Measurements from ENCODE around the gene TBC1D21. TPM values are rescaled to one million over a fixed set of nuclear protein-coding genes. Genes with fewer than 3 reads are reported as not detected.

Gene TBC1D21
- total and polyA plus RNA-seq, 10 of the 15 experiments (the other 5 are each of a cell fraction or from before 2014, with no cell fraction given) = not detected

DNA sequence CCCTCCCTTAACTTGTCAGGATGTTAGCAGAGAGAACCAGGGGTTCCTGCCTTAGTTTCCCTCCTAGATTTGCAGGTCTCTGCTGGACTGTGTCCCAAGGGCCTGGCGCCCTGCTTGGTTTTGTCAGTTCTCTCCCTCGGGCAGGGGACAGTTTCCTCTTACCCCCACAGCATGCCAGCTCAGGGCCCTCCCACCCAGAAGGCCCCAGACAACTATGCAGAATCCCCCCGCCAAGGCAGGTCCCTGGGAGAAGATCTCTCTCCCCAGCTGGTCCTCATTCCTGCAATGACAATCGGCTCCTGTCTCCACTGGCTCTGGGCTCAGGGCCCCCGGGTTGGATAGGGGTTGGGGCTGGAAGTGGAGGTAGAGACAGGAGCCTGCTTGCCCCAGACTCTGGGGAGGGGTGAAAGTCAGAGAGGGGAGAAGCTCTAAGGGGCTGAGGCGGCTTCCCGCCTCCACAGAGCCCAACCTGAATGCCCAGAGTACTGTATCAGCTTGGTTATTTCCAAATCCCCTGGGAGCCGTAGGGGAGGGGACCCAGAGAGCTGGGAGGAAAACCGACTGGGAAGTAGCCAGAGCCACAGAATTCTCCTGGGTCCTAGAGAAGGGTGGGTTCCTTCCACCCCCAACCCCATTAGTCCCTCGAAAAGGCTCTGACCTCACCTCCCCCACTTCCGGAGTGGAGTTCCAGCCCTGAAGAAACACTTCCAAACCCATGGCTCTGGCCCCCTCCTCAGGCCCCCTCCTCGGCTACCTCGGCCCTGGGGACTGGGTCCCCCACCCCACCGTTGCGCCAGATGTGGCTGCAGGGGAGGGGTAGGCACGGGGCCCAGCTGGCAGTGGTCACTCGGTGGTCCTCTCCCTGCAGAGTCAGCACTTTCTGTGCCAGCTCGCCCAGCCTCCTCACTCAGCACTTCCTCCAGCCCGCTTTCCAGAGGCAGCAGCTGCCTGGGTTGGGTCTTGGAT lies 49.1 kb downstream of the TBC1D21 start:
- ChIA-PET POLR2A (no interaction called here), SMC1A (ENCODE audit: uncharacterized antibody, unreplicated experiment) (no interaction called here), RAD21 (ENCODE audit: unreplicated experiment) (no interaction called here), CTCF (interaction anchor here (0.9 to 1.0 kb wide), 2 partner anchors 49 to 54 kb away, joined by 3 read pairs; no protein-coding TSS in a partner anchor)
- in situ Hi-C loops (cut with MboI) (no loop called here), intact Hi-C loops (cut with micrococcal nuclease; ENCODE audit: unreplicated experiment) (no loop called here)
- no peaks in the 10 kb centered on the region for H3K4me1 ChIP-seq (ENCODE audit: control insufficient read depth, insufficient read depth, low read length)
- no peak overlapping the region for H3K4me3 ChIP-seq
- no peaks in the 10 kb centered on the region for H3K36me3 ChIP-seq (ENCODE audit: control insufficient read depth in 2 of 2, insufficient read depth in 2 of 2, low read length in 1 of 2)
- no peaks in the 10 kb centered on the region for H3K79me2 ChIP-seq (ENCODE audit: control insufficient read depth, insufficient read depth, low read length)
- TF ChIP-seq STAT3 (IDR thresholded peaks at IDR 0.05; ENCODE audit: low read depth, low read length) = no peak
- no peak for TF ChIP-seq ZNF207 (IDR thresholded peaks at IDR 0.05; ENCODE audit: borderline replicate concordance)
- no peak for TF ChIP-seq ZNF274 (IDR thresholded peaks at IDR 0.05; ENCODE audit: insufficient read depth, insufficient read length)
- no peak for TF ChIP-seq CREM (IDR thresholded peaks at IDR 0.05; ENCODE audit: low read depth)
- TF ChIP-seq, protein P1, sequence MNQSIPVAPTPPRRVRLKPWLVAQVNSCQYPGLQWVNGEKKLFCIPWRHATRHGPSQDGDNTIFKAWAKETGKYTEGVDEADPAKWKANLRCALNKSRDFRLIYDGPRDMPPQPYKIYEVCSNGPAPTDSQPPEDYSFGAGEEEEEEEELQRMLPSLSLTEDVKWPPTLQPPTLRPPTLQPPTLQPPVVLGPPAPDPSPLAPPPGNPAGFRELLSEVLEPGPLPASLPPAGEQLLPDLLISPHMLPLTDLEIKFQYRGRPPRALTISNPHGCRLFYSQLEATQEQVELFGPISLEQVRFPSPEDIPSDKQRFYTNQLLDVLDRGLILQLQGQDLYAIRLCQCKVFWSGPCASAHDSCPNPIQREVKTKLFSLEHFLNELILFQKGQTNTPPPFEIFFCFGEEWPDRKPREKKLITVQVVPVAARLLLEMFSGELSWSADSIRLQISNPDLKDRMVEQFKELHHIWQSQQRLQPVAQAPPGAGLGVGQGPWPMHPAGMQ (IDR thresholded peaks at IDR 0.05; ENCODE audit: borderline replicate concordance) = no peak
- no peak overlapping the region for H3K9ac ChIP-seq (ENCODE audit: control insufficient read depth, insufficient read depth, low read length)
- no peak overlapping the region for H2AFZ ChIP-seq (ENCODE audit: control insufficient read depth, low read depth, low read length)
- ATAC-seq (no peak), DNase-seq (ENCODE audit: low read depth, low spot score) (no peak), FAIRE-seq (no peak)
- no peak overlapping the region for H3K27ac ChIP-seq (ENCODE audit: control insufficient read depth, insufficient read depth)
- no peaks in the 10 kb centered on the region; the same call in 2 of the 3 replicates for H3K9me3 ChIP-seq (replicated peaks; ENCODE audit: control insufficient read depth, insufficient read depth, low read length)
- no peak overlapping the region for H3K4me2 ChIP-seq (ENCODE audit: control insufficient read depth, insufficient read depth)
- WGBS (ENCODE audit: insufficient coverage, insufficient replicate concordance, low lambda C conversion rate, missing lambda C conversion rate) = 47% methylated on average over 19 of the region's 19 CpGs
- no TSS peak for BruUV-seq (replicated peaks)
- no peaks in the 10 kb centered on the region for H4K20me1 ChIP-seq (ENCODE audit: control insufficient read depth, insufficient read depth)
- peaks cover 5% of the 10 kb centered on the region in 2 experiments for H3K27me3 ChIP-seq (replicated peaks in 1 of 2; ENCODE audit: control insufficient read depth in 2 of 2, insufficient read depth in 2 of 2, low read length in 1 of 2)
